Activated CD8-positive, alpha-beta memory T cell treated with anti-CD3 and anti-CD28 coated beads, Interleukin-2, amount 10 ng/mL, durations not matched to agents 7 days and 5 days (primary cell): ENCODE results near the gene RAB7A. TPM values are rescaled to one million over a fixed set of nuclear protein-coding genes. Genes with fewer than 3 reads are reported as not detected.
"Not testable (repeated sequence)": the region's sequence is repeated elsewhere in the genome, so short reads cannot be mapped to it uniquely, and the experiment has no call there.

Experiments
- ATAC-seq: fragments of 150-1000 bp; cut with Tn5 transposase; one replicate; pipeline ENCODE4 v1.10.0; 2021; ENCODE audit warnings: moderate library complexity
- CTCF ChIA-PET: fragments of 350-600 bp; sonication (Branson Sonifier 250); formaldehyde crosslinking; loops from one replicate; lab custom pipeline; 2021; ENCODE audit warnings: antibody characterized with exemption; lab: Charles Lee
- DNase-seq: peaks from one replicate; pipeline ENCODE4 v3.0.0-alpha.2; 2020
- H3K27ac Mint-ChIP-seq: one replicate; pipeline ENCODE4 v1.8.0; 2021; ENCODE audit warnings: mild to moderate bottlenecking, mixed read lengths
- H3K27me3 Mint-ChIP-seq: one replicate; pipeline ENCODE4 v1.8.0; 2021; ENCODE audit warnings: mixed read lengths
- H3K36me3 Mint-ChIP-seq: one replicate; pipeline ENCODE4 v1.8.0; 2021; ENCODE audit warnings: mild to moderate bottlenecking, mixed read lengths
- H3K4me1 Mint-ChIP-seq: one replicate; pipeline ENCODE4 v1.8.0; 2021; ENCODE audit warnings: mixed read lengths
- H3K4me3 Mint-ChIP-seq: one replicate; pipeline ENCODE4 v1.8.0; 2021; ENCODE audit warnings: mild to moderate bottlenecking, moderate library complexity, mixed read lengths
- H3K9me3 Mint-ChIP-seq: one replicate; pipeline ENCODE4 v1.8.0; 2022; ENCODE audit warnings: low read depth, mixed read lengths
- total RNA-seq, 2 experiments: library from RNA; stranded (reverse); gene quantifications; one replicate each; pipeline ENCODE4 v1.2.3, GENCODE V29; 2021

The RAB7A gene
- total RNA-seq, 2 experiments from 2014 or later: 184 to 238 TPM

DNA sequence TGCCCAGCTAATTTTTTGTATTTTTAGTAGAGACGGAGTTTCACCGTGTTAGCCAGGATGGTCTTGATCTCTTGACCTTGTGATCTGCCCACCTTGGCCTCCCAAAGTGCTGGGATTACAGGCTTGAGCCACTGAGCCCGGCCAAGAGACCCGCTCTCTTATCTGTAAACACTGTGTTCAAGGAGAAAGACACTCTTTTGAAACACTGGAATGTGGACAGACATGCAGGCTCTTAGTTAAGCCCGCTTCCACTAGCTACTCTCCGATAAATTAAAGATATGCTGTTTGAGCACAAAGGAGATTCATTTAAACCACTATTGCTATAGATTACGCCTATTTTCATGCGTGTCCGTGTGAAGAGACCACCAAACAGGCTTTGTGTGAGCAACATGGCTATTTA is 103.1 kb downstream of the RAB7A start:
- H3K4me3 Mint-ChIP-seq, H3K9me3 Mint-ChIP-seq, H3K27ac Mint-ChIP-seq, CTCF ChIA-PET, H3K36me3 Mint-ChIP-seq, DNase-seq, H3K27me3 Mint-ChIP-seq, H3K4me1 Mint-ChIP-seq, ATAC-seq: not testable (repeated sequence)

DNA sequence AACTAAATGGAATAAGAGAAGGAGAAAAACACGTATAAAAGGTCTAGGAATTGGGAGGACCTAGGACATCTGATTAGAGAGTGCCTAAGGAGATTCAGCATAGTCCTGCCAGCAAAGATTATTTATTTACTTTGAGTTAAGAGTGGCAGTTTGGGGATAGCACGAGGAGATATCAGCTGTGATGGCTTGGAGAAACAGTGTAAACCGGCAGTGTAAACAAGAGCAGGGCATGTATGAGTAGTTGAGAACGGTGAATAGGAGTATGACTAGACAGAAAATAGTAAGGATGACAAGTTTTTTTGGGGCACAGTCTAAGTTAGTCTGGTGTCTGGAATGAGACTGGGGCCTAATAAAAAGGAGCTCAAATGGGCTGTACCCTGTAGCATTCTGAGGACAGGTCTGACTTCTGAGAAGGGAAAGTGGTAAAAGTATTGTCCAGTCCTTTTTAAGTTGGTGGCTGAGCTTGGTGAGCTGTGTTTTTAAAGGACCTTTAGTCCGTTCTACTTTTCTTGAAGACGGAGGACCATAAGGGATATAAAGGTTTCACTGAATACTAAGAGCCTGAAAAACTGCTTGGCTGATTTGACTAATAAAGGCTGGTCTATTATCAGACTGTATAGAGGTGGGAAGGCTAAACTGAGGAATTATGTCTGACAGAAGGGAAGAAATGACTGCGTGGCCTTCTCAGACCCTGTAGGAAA is 104.1 kb downstream of the RAB7A start:
- H3K27me3 Mint-ChIP-seq, H3K27ac Mint-ChIP-seq, H3K36me3 Mint-ChIP-seq, H3K4me1 Mint-ChIP-seq, H3K4me3 Mint-ChIP-seq, ATAC-seq, DNase-seq, CTCF ChIA-PET, H3K9me3 Mint-ChIP-seq: not testable (repeated sequence)

DNA sequence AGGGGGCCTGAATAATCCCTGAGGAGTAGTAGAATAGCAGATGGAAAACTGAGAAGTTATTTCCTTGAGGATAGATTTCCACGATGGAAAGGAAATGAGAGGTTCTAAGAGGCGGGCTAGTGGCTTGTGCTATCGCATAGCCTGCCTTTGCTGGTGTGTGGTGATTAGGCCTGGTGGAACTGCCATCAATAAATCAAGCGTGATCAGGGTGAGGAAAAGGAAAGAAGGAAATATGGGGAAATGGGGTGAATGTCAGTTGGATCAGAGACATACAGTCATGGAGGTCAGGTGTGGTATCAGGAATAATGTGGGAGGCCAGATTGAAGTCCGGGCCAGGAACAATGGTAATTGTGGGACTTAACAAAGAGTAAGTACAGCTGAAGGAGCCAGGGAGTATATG is 104.8 kb downstream of the RAB7A start:
- H3K36me3 Mint-ChIP-seq, ATAC-seq, H3K4me3 Mint-ChIP-seq, H3K9me3 Mint-ChIP-seq, H3K27ac Mint-ChIP-seq, H3K27me3 Mint-ChIP-seq, H3K4me1 Mint-ChIP-seq, CTCF ChIA-PET, DNase-seq: not testable (repeated sequence)

DNA sequence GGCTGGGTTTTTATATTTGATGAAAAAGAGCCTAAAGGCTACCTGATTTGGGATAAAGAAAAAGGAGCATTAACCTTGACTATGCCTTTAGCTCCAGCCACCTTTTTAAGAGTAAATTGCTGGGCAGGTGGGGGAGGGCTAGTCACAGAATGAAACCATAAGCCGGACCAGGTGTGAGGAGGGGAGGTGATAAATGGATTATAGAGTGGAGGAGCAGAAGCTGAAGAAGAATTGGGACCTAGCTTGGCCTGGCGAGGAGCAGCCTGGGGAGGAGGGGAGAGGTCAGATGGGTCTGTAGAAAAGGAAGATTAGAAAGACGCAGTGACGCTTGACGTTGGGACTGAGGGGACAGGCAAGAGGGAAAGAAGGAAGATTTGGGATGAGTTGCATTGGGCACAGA is 107.0 kb downstream of the RAB7A start:
- H3K4me3 Mint-ChIP-seq, H3K36me3 Mint-ChIP-seq, ATAC-seq, H3K27me3 Mint-ChIP-seq, H3K27ac Mint-ChIP-seq, H3K4me1 Mint-ChIP-seq, H3K9me3 Mint-ChIP-seq, CTCF ChIA-PET, DNase-seq: not testable (repeated sequence)

DNA sequence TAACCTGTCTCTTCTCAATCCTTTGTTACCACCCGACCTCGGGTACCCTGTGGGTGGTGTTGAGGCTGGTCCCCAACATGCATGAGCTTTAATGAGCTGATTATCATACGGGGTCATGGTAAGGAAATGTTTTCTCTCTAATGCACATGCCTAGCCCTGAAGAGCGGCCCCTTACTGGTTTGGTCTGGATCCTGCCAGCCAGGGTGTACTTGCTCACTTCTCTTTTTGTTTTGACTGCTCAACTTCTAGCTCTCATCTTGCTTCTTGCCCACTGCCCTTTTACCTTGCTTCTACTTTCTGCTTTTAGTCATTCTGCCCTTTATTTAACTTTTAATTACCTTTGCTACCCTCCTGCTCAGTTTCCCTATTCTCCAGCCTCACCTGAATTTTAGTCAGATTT is 109.1 kb downstream of the RAB7A start:
- no peak for ATAC-seq
- CTCF ChIA-PET: interaction anchor here (0.6 kb wide), 1 partner anchor 239 kb away, joined by 3 read pairs; no protein-coding TSS in a partner anchor
- H3K36me3 Mint-ChIP-seq: no peaks in the 10 kb centered on the region
- H3K4me3 Mint-ChIP-seq: no peak overlapping the region
- H3K27me3 Mint-ChIP-seq: no peaks in the 10 kb centered on the region
- no peaks in the 10 kb centered on the region for H3K4me1 Mint-ChIP-seq
- no peak for DNase-seq
- no peak overlapping the region for H3K27ac Mint-ChIP-seq
- H3K9me3 Mint-ChIP-seq: no peaks in the 10 kb centered on the region

DNA sequence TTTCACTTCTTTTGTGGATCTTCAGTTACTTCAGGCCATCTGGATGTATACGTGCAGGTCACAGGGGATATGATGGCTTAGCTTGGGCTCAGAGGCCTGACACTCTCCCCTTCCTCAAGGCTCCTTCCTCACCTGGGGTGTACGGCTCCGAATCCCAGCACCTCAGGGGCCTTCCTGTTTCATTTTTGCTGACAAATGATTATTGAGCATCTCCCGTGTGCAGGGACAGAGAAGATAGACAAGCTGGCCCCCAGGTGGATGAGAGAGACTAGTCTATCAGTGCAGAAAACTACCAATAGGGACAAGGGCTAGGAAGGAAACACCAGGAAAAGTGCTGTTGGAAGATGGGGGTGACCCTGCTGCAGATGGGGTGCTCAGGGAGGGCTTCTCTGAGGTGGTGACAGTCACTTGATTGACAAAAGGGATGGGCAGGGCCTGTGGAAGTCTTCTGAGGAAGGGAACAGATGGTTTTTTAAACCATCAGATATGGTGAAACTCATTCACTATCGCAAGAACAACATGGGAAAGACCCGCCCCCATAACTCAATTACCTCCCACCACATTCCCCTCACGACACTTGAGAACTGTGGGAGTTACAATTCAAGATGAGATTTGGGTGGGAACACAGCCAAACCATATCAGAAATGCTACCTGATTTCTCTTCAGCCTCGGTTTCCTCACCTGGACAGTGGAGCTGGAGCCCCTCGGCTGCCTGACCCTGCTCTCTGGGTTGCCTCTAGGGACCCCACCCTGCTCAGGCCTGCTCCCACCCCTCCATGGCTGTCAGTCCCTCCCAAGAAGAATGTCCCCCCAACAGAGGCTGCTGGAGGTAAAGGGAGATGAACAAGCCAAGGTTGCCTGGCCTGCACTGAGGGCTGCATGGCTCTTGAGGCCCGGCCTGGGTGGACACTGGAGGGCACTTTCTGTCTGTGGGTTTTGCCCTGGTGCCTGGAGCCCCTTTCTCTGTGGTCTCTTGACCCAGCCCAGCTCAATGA is 116.2 kb downstream of the RAB7A start:
- H3K4me3 Mint-ChIP-seq: no peak overlapping the region
- no peaks in the 10 kb centered on the region for H3K9me3 Mint-ChIP-seq
- H3K27ac Mint-ChIP-seq: no peak overlapping the region
- peaks cover 5% of the 10 kb centered on the region for H3K27me3 Mint-ChIP-seq
- CTCF ChIA-PET: no interaction called here
- no peaks in the 10 kb centered on the region for H3K36me3 Mint-ChIP-seq
- H3K4me1 Mint-ChIP-seq: peaks cover 16% of the 10 kb centered on the region
- DNase-seq (no peak), ATAC-seq (no peak)

DNA sequence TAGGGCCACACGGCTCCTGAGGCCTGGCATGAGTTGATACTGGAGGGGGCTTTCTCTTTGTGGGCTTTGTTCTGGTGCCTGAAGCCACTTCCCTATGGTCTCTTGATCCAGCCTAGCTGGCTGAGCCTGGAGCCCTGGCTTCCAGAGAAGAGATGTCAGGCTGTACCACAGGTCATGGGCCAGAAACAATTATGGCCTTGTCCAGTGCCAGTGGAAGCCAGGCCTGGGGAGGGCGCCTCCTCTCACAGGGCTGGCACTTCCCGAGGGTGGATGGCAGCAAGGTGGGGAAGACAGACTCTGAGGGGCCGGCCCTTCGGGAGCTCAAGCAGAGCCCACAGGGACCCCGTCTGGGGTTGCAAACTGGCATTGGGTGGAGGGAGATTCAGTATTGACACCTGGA is 118.5 kb downstream of the RAB7A start:
- Mint-ChIP-seq H3K4me3 (no peak overlapping the region), H3K27me3 (peaks cover 5% of the 10 kb centered on the region), H3K9me3 (no peaks in the 10 kb centered on the region), H3K27ac (no peak overlapping the region), H3K36me3 (no peaks in the 10 kb centered on the region), H3K4me1 (peaks cover 16% of the 10 kb centered on the region)
- CTCF ChIA-PET: interaction anchor here (1.3 to 5.6 kb wide), 3 partner anchors 45 to 235 kb away, joined by 3 to 36 read pairs (median 11); no protein-coding TSS in a partner anchor
- no peak for DNase-seq
- ATAC-seq: no peak

DNA sequence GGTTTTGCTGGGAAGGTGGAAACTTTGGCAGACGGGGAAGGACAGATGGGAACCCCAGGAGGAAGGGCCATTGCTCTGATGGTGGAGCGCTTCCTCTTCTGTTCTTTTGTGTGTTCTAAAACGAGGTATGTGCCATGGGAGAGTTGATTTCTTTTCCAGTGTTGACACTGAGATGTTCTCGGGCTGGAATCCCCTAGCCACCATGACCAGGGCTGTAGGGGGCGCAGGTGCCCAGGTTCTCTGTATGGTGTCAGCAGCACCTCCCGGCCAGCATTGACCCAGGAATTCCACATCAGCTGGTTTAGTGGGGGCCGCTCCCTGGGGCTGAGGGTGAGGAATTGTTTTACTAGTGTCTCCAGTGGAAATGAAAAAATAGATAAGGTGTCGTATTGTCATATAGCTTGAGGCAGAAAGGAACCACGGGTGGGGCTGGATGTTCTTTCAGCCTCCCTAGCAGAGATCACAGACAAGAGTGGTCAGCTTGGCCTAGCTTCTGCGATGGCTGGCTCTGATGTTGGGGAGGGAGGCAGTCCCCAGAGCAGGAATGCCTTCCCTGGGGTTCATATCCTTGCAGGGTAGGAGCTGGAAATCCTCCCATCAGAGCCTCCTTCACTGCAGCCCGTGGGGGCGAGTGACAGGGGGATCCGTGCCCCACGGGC is 119.3 kb downstream of the RAB7A start:
- Mint-ChIP-seq H3K27me3 (peaks cover 5% of the 10 kb centered on the region), H3K4me1 (peaks cover 15% of the 10 kb centered on the region), H3K36me3 (no peaks in the 10 kb centered on the region), H3K4me3 (no peak overlapping the region), H3K27ac (peak overlapping the region; percentile 49), H3K9me3 (no peaks in the 10 kb centered on the region)
- DNase-seq (no peak), ATAC-seq (no peak)
- CTCF ChIA-PET: interaction anchor here (0.6 to 5.6 kb wide), 27 partner anchors 9 to 362 kb away, joined by 3 to 36 read pairs (median 4); partner anchors contain the start of genes ACAD9 and RPN1

DNA sequence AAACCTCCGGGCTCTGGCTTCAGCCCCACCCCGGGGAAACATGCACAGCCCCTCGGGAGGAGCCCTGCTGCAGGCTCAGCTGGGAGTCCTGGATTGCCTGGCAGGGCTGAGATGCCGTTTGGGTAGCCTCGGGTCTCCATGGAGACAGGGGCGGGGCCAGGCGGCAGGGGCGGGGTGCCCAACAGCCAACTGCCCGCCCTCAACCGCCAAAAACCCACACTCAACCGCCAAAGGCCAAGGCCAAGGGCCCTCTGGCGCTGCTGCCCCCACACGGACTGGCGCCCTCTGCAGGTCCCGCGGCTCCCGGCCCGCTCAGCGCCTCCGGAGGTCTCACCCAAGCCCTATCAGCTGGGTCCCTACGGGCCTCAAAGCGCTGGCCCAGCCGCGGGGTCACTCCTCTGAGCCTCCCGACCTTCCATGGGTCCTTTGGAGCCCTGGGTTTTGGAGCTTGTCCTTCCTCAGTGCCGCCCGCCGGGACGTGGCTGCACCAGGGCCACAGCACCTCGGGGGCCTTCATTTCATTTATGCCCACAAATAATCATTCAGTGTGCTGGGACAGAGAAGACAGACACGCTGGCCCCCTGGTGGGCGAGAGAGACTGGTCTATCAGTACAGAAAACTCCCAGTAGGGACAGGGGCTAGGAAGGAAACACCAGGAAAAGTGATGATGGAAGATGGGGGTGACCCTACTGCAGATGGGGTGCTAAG is 119.9 kb downstream of the RAB7A start:
- peak overlapping the region; percentile 59 for H3K4me3 Mint-ChIP-seq
- peaks cover 13% of the 10 kb centered on the region for H3K4me1 Mint-ChIP-seq
- DNase-seq: peak; percentile 91
- ATAC-seq: peak; percentile 81
- CTCF ChIA-PET: interaction anchor here (0.6 to 5.6 kb wide), 29 partner anchors 8 to 363 kb away, joined by 3 to 36 read pairs (median 4); partner anchors contain the start of genes ACAD9 and RPN1
- H3K27me3 Mint-ChIP-seq: no peaks in the 10 kb centered on the region
- H3K9me3 Mint-ChIP-seq: no peaks in the 10 kb centered on the region
- no peaks in the 10 kb centered on the region for H3K36me3 Mint-ChIP-seq
- peak overlapping the region; percentile 80 for H3K27ac Mint-ChIP-seq

DNA sequence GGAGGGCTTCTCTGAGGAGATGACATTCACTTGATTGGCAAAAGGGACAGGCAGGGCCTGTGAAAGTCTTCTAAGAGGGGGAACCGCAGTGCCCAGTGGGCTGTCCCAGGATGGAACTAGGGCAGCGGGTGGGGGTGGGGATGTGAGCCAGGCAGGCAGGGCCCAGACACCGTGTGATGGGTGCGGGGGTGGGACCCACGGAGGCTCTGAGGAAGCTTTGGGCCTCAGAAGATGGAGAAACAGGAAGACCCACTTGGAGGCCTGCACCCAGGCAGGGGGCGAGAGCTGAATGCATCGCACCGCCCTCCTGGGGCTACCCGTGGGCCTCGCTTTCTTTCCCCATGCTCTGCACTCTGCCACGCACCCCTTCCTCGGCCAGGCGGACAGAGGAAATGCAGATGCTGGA is 120.5 kb downstream of the RAB7A start:
- ATAC-seq: peak; percentile 13
- Mint-ChIP-seq H3K4me1 (peaks cover 13% of the 10 kb centered on the region), H3K9me3 (no peaks in the 10 kb centered on the region), H3K27me3 (no peaks in the 10 kb centered on the region), H3K4me3 (peak overlapping the region; percentile 59), H3K36me3 (no peaks in the 10 kb centered on the region), H3K27ac (peak overlapping the region; percentile 80)
- no peak for DNase-seq
- CTCF ChIA-PET: interaction anchor here (0.9 to 5.6 kb wide), 22 partner anchors 7 to 363 kb away, joined by 3 to 36 read pairs (median 4); partner anchors contain the start of genes ACAD9 and RPN1

DNA sequence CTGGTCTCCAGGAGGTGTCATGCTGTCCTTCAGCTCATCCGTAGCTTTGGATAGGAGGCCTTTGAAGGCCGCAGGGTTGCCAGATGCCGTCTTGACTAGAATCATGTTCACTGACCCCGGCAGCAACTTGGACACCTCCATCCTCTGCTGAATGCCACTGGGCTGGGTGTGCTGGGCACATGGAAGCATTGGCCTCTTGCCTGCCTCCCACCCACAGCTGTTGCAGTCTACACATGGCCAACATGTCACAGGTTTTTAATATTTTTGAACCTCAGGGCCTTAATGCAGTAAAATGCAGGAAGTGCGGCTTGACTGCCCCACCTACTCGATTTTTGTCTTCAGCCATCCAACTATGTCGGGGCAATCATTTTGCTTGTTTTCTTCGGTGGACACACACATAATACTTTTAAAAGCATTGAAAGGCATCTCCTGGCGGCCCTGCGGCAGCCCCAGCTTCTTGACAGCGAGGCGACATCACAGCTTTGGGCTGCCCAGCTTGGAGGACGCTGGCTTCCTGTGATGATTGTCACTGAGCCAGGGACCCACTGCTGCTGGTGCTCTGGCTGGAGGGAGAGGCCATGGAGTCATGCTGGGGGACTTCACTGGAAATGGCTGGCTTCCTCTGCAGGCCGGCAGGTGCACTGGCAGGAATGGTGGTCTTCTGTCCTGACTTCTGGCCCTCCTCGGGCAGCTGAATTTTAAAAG is 121.8 kb downstream of the RAB7A start:
- Mint-ChIP-seq H3K4me1 (peaks cover 13% of the 10 kb centered on the region), H3K27me3 (no peaks in the 10 kb centered on the region), H3K27ac (no peak overlapping the region), H3K36me3 (no peaks in the 10 kb centered on the region), H3K9me3 (no peaks in the 10 kb centered on the region), H3K4me3 (no peak overlapping the region)
- ATAC-seq: no peak
- DNase-seq: no peak
- CTCF ChIA-PET: interaction anchor here (0.7 to 5.6 kb wide), 6 partner anchors 75 to 231 kb away, joined by 3 to 36 read pairs (median 3); no protein-coding TSS in a partner anchor

DNA sequence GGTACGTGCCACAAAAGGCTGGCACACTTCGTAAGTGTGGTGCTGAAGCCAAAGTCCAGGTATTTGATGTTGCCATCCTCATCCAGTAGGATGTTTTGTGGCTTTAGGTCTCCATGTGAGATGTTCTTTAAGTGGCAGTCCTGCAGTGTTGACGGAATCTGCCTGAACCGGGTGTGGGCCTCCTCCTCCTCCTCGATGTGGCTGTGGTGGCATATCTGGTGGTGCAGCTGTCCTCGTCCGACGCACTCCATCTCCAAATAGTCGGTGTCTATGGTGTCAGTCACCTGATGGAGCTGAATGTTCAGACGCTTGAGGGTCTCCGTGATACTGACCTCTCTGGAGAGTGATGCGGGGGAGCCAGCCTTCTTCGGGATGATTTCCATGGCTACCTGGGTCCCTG is 123.0 kb downstream of the RAB7A start:
- H3K36me3 Mint-ChIP-seq: no peaks in the 10 kb centered on the region
- peaks cover 13% of the 10 kb centered on the region for H3K4me1 Mint-ChIP-seq
- H3K9me3 Mint-ChIP-seq: peaks cover 2% of the 10 kb centered on the region
- DNase-seq (no peak), ATAC-seq (no peak)
- no peaks in the 10 kb centered on the region for H3K27me3 Mint-ChIP-seq
- CTCF ChIA-PET: no interaction called here
- H3K27ac Mint-ChIP-seq: no peak overlapping the region
- no peak overlapping the region for H3K4me3 Mint-ChIP-seq
